Measurements from ENCODE around the gene RIMS1.

RIMS1 gene

GRCh38 chr6:72216222-72217068 lies 330.1 kb downstream of the RIMS1 start:
- Histone ChIP-seq H3K27me3 (ENCODE audit: low read length) (0 out of 2 replicates have a peak, but pooled peaks cover 5% of the 10 kb centered on the region), H3K36me3 (ENCODE audit: low read length) (no peaks in the 10 kb centered on the region), H3K9ac (ENCODE audit: low read length) (no peak overlapping the region), H3F3A (ENCODE audit: insufficient read depth) (no peaks in the 10 kb centered on the region), H3K27ac (ENCODE audit: low read depth, low read length) (no peak overlapping the region), H2AFZ (ENCODE audit: low read depth, low read length, severe bottlenecking) (no peak overlapping the region), H3K4me3 (ENCODE audit: insufficient read depth, low read length, poor library complexity, severe bottlenecking) (no peak overlapping the region), H3K9me2 (replicated peaks; ENCODE audit: insufficient read depth, low read length) (no peaks in the 10 kb centered on the region), H4K20me1 (ENCODE audit: low read depth, low read length) (no peaks in the 10 kb centered on the region), H3K79me2 (ENCODE audit: insufficient read depth, low read length) (no peaks in the 10 kb centered on the region), H3K9me3 (ENCODE audit: insufficient read depth, low read length) (no peaks in the 10 kb centered on the region), H3K4me2 (ENCODE audit: low read depth, low read length, poor library complexity, severe bottlenecking) (no peak overlapping the region)
- no peak for TF ChIP-seq EZH2phosphoT487 (conservative IDR thresholded peaks at IDR 0.05; ENCODE audit: low read length)
- TF ChIP-seq CTCF (IDR thresholded peaks at IDR 0.05; ENCODE audit: insufficient read depth, low read length, poor library complexity, severe bottlenecking) = no peak

- no peak overlapping the region for H3K4me3 ChIP-seq (ENCODE audit: insufficient read depth, low read length, poor library complexity, severe bottlenecking)
- no peak overlapping the region for H2AFZ ChIP-seq (ENCODE audit: low read depth, low read length, severe bottlenecking)
- H3F3A ChIP-seq (ENCODE audit: insufficient read depth) = no peaks in the 10 kb centered on the region
- H3K9me3 ChIP-seq (ENCODE audit: insufficient read depth, low read length) = no peaks in the 10 kb centered on the region
- TF ChIP-seq EZH2phosphoT487 (conservative IDR thresholded peaks at IDR 0.05; ENCODE audit: low read length) (no peak), CTCF (IDR thresholded peaks at IDR 0.05; ENCODE audit: insufficient read depth, low read length, poor library complexity, severe bottlenecking) (no peak)
- H3K27ac ChIP-seq (ENCODE audit: low read depth, low read length) = no peak overlapping the region
- 0 out of 2 replicates have a peak, but pooled peaks cover 5% of the 10 kb centered on the region for H3K27me3 ChIP-seq (ENCODE audit: low read length)
- no peaks in the 10 kb centered on the region for H3K79me2 ChIP-seq (ENCODE audit: insufficient read depth, low read length)
- no peak overlapping the region for H3K4me2 ChIP-seq (ENCODE audit: low read depth, low read length, poor library complexity, severe bottlenecking)
- H3K9me2 ChIP-seq (replicated peaks; ENCODE audit: insufficient read depth, low read length) = no peaks in the 10 kb centered on the region
- no peak overlapping the region for H3K9ac ChIP-seq (ENCODE audit: low read length)
- no peaks in the 10 kb centered on the region for H4K20me1 ChIP-seq (ENCODE audit: low read depth, low read length)
- no peaks in the 10 kb centered on the region for H3K36me3 ChIP-seq (ENCODE audit: low read length)
These were observed 331.3 kb downstream of the RIMS1 start for GRCh38 chr6:72217626-72218025.

- Histone ChIP-seq H3K4me2 (ENCODE audit: low read depth, low read length, poor library complexity, severe bottlenecking) (no peak overlapping the region), H3K36me3 (ENCODE audit: low read length) (no peaks in the 10 kb centered on the region), H3K79me2 (ENCODE audit: insufficient read depth, low read length) (no peaks in the 10 kb centered on the region), H3K4me3 (ENCODE audit: insufficient read depth, low read length, poor library complexity, severe bottlenecking) (no peak overlapping the region), H3K27me3 (ENCODE audit: low read length) (0 out of 2 replicates have a peak, but pooled peaks cover 5% of the 10 kb centered on the region), H3K27ac (ENCODE audit: low read depth, low read length) (no peak overlapping the region), H3F3A (ENCODE audit: insufficient read depth) (no peaks in the 10 kb centered on the region), H3K9me3 (ENCODE audit: insufficient read depth, low read length) (no peaks in the 10 kb centered on the region), H2AFZ (ENCODE audit: low read depth, low read length, severe bottlenecking) (no peak overlapping the region), H4K20me1 (ENCODE audit: low read depth, low read length) (no peaks in the 10 kb centered on the region), H3K9ac (ENCODE audit: low read length) (no peak overlapping the region), H3K9me2 (replicated peaks; ENCODE audit: insufficient read depth, low read length) (no peaks in the 10 kb centered on the region)
- TF ChIP-seq CTCF (IDR thresholded peaks at IDR 0.05; ENCODE audit: insufficient read depth, low read length, poor library complexity, severe bottlenecking) (no peak), EZH2phosphoT487 (conservative IDR thresholded peaks at IDR 0.05; ENCODE audit: low read length) (no peak)
These were observed 331.8 kb downstream of the RIMS1 start for GRCh38 chr6:72218125-72218524.

Measured in SU-DHL-6 (cell line).